ENCODE measurements around the gene ANKS3.

- TF ChIP-seq POLR2AphosphoS5 (IDR thresholded peaks at IDR 0.05) (no peak), EP300 (IDR thresholded peaks at IDR 0.05) (no peak), POLR2A (IDR thresholded peaks at IDR 0.05) (no peak)
- TF ChIP-seq, protein P1, sequence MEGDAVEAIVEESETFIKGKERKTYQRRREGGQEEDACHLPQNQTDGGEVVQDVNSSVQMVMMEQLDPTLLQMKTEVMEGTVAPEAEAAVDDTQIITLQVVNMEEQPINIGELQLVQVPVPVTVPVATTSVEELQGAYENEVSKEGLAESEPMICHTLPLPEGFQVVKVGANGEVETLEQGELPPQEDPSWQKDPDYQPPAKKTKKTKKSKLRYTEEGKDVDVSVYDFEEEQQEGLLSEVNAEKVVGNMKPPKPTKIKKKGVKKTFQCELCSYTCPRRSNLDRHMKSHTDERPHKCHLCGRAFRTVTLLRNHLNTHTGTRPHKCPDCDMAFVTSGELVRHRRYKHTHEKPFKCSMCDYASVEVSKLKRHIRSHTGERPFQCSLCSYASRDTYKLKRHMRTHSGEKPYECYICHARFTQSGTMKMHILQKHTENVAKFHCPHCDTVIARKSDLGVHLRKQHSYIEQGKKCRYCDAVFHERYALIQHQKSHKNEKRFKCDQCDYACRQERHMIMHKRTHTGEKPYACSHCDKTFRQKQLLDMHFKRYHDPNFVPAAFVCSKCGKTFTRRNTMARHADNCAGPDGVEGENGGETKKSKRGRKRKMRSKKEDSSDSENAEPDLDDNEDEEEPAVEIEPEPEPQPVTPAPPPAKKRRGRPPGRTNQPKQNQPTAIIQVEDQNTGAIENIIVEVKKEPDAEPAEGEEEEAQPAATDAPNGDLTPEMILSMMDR (IDR thresholded peaks at IDR 0.05): no peak
Measured at GRCh38 chr16:4656695-4657686, 77.1 kb downstream of the ANKS3 start.
